Hepatocyte (in vitro differentiated cells): ENCODE measurements around the gene TYW3.

Experiments used
- EZH2 ChIP-seq: fragments of 200-600 bp; sonication (generic); IDR thresholded peaks from 2 replicates; pipeline ENCODE4 v1.6.1; 2016; ENCODE audit warnings: antibody characterized with exemption, mild to moderate bottlenecking, borderline replicate concordance
- TF ChIP-seq, protein P1 (sequence below): fragments of 200-600 bp; sonication (generic); IDR thresholded peaks from 2 replicates; pipeline ENCODE4 v1.5.1; 2016; ENCODE audit warnings: antibody characterized with exemption, mild to moderate bottlenecking; ENCODE audit not compliant: poor library complexity

DNA sequence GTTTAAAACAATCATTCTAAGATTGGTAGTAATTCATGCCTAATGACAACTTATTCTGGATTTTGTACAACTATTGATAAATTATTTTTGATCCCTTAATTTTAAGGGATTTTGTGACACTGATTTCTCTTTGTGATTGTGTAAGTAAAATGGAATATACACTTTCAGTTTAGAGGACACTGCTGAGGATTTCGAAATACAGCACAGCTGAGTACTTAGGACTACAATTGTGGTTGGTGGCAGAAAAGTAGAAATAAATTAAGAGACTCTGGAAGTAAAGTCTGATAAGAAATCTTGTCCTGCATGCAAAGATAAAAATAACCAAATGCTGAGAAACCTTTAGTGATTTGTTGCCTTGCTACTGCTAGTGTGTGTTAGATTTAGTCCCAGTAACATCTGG lies 40.0 kb downstream of the TYW3 start:
- TF ChIP-seq, protein P1, sequence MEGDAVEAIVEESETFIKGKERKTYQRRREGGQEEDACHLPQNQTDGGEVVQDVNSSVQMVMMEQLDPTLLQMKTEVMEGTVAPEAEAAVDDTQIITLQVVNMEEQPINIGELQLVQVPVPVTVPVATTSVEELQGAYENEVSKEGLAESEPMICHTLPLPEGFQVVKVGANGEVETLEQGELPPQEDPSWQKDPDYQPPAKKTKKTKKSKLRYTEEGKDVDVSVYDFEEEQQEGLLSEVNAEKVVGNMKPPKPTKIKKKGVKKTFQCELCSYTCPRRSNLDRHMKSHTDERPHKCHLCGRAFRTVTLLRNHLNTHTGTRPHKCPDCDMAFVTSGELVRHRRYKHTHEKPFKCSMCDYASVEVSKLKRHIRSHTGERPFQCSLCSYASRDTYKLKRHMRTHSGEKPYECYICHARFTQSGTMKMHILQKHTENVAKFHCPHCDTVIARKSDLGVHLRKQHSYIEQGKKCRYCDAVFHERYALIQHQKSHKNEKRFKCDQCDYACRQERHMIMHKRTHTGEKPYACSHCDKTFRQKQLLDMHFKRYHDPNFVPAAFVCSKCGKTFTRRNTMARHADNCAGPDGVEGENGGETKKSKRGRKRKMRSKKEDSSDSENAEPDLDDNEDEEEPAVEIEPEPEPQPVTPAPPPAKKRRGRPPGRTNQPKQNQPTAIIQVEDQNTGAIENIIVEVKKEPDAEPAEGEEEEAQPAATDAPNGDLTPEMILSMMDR = no peak
- TF ChIP-seq EZH2 = no peak
